ENCODE measurements around the gene DLAT. TPM values are rescaled to one million over a fixed set of nuclear protein-coding genes. Genes with fewer than 3 reads are reported as not detected.
"Not testable (repeated sequence)": the region's sequence is repeated elsewhere in the genome, so short reads cannot be mapped to it uniquely, and the experiment has no call there.

DLAT gene
- total RNA-seq, 2 experiments from 2014 or later: 34.2 to 36.8 TPM

DNA sequence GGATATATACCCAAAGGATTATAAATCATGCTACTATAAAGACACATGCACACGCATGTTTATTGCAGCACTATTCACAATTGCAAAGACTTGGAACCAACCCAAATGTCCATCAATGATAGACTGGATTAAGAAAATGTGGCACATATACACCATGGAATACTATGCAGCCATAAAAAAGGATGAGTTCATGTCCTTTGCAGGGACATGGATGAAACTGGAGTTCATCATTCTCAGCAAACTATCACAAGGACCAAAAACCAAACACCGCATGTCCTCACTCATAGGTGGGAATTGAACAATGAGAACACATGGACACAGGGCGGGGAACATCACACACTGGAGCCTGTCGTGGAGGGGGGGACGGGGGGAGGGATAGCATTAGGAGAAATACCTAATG is 13.8 kb upstream of the DLAT start:
- CTCF ChIA-PET; H3K36me3 Mint-ChIP-seq (ENCODE audit: low read depth); H3K4me3 Mint-ChIP-seq; H3K27ac Mint-ChIP-seq; H3K27me3 Mint-ChIP-seq (ENCODE audit: low read depth); H3K4me1 Mint-ChIP-seq (ENCODE audit: low read depth); DNase-seq; intact Hi-C loops (cut with micrococcal nuclease); H3K9me3 Mint-ChIP-seq: not testable (repeated sequence)

DNA sequence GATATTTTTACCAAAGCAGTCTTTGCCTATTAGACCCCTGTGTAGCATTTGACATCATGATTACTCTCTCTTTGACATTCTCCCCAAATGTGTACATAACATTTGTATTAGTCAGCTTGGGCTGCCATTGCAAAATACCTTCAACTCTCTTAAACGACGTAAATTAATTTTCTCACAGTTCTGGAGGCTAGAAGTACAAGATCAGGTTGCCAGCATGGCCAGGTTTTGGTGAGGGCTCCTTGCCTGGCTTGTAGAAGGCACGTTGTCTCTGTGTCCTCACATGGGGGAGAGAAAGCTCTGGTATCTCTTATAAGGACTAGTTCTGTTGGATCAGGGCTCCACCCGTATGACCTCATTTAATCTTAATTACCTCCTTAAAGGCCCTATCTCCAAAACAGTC is 12.3 kb upstream of the DLAT start:
- CTCF ChIA-PET: no interaction called here
- no peak overlapping the region for H3K4me3 Mint-ChIP-seq
- DNase-seq: no peak

DNA sequence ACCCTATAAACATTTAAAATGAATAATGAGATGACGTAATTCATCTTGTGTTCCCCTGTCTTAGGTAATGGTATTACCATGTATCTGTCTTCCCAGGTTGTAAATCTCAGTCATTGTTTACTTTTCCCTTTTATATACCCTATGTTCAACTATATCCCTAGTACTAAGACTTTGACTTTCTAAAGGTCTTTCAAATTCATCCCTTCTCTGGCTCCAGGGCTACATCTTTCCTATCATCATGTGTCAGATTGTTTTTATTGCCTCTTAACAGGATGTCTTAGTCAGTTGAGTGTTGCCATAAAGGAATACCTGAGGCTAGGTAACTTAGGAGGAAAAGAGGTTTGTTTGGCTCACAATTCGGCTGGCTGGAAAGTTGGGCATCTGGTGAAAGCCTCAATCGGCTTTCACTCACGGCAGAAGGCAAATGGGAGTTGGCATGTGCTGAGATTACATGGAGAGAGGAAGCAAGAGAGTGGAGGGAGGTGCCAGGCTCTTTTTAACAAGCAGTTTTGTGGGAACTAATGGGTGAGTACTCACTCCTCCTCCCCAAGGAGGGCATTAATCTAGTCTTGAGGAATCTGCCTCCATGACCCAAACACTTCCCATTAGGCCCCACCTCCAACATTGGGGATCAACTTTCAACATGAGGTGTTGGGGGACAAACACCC is 11.6 kb upstream of the DLAT start:
- Mint-ChIP-seq H3K9me3 (no peaks in the 10 kb centered on the region), H3K4me3 (no peak overlapping the region), H3K27ac (no peak overlapping the region), H3K4me1 (ENCODE audit: low read depth) (no peaks in the 10 kb centered on the region), H3K27me3 (ENCODE audit: low read depth) (no peaks in the 10 kb centered on the region), H3K36me3 (ENCODE audit: low read depth) (no peaks in the 10 kb centered on the region)
- CTCF ChIA-PET: no interaction called here
- intact Hi-C loops (cut with micrococcal nuclease): no loop called here
- no peak for DNase-seq

More for the DNA sequence above, 12.3 kb upstream of the DLAT start:
- Mint-ChIP-seq H3K4me1 (ENCODE audit: low read depth) (no peaks in the 10 kb centered on the region), H3K27me3 (ENCODE audit: low read depth) (peaks cover 2% of the 10 kb centered on the region), H3K36me3 (ENCODE audit: low read depth) (no peaks in the 10 kb centered on the region), H3K9me3 (no peaks in the 10 kb centered on the region), H3K27ac (no peak overlapping the region)
- intact Hi-C loops (cut with micrococcal nuclease): no loop called here

DNA sequence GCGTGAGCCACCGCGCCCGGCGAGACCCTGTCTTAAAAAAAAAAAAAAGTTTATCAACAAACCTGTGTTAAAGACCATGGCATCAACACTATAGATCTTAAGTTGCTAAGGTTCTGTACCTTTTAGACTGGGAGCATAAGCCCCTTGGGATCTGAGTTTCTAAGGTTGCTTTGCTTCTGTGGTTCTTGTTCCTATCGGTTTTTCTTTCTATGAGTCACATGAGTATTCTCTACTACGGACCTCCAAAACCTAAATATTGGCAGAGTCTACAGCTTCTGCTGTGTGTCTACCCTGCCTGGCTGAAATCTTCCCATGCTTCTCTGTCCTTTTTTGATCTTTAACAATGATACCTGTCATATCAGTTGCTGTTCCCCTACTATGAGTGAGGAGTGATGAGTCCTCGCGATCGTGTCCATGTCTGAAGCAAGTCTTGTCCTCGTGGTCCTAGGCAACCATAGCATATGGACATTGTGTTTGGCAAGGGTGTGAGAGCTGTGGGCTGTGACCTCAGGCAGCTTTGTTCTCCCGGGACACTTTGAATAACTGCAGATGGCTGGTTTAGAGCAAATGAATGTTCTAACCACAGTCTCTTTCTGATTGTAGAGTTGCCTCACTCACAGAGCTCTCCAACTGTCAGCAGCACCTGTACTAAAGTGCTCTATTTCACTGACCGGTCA is 9.0 kb upstream of the DLAT start:
- Mint-ChIP-seq H3K9me3 (no peaks in the 10 kb centered on the region), H3K27ac (no peak overlapping the region), H3K4me3 (no peak overlapping the region), H3K36me3 (ENCODE audit: low read depth) (peaks cover 3% of the 10 kb centered on the region), H3K27me3 (ENCODE audit: low read depth) (no peaks in the 10 kb centered on the region), H3K4me1 (ENCODE audit: low read depth) (no peaks in the 10 kb centered on the region)
- intact Hi-C loops (cut with micrococcal nuclease): no loop called here
- CTCF ChIA-PET: interaction anchor here (0.6 kb wide), 1 partner anchor 93 kb away, joined by 3 read pairs; no protein-coding TSS in a partner anchor
- no peak for DNase-seq

DNA sequence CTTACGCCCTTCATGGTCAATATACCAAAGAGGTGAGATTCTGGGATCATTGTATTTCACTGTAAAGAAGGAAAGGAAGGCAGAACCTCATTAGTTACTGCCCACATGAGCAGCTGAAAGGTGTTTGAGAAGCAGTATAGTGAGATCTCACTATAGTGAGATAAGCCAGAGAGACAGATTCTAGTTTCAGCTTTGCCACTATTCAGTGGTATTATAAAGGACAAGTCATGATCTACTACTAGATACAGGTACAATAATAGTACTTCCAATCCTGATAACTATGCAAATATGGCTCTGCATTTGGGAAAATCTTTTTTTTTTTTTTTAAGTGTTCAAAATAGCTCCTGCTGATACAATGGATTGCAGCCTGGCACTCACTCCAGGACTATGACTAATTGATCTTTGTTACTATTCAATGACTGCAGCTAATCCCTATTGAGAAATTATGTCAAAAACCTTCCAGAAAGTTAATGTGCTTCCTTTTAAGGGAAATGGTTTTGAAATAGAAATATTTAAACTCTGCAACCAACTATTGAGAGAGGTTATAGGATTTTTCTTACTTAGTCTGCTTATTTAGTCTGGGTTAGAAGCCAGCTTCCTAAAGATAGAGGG is 8.3 kb upstream of the DLAT start:
- CTCF ChIA-PET: interaction anchor here (0.6 to 0.9 kb wide), 3 partner anchors 12 to 452 kb away, joined by 3 to 4 read pairs (median 3); no protein-coding TSS in a partner anchor
- H3K36me3 Mint-ChIP-seq (ENCODE audit: low read depth): peaks cover 3% of the 10 kb centered on the region
- intact Hi-C loops (cut with micrococcal nuclease): no loop called here
- no peaks in the 10 kb centered on the region for H3K9me3 Mint-ChIP-seq
- no peak for DNase-seq
- H3K27me3 Mint-ChIP-seq (ENCODE audit: low read depth): no peaks in the 10 kb centered on the region
- no peaks in the 10 kb centered on the region for H3K4me1 Mint-ChIP-seq (ENCODE audit: low read depth)
- no peak overlapping the region for H3K4me3 Mint-ChIP-seq
- no peak overlapping the region for H3K27ac Mint-ChIP-seq

GRCh38 chr11:112017538-112017937 is 7.7 kb upstream of the DLAT start:
- Mint-ChIP-seq H3K9me3 (no peaks in the 10 kb centered on the region), H3K4me1 (ENCODE audit: low read depth) (peaks cover 1% of the 10 kb centered on the region), H3K27ac (no peak overlapping the region), H3K4me3 (no peak overlapping the region), H3K27me3 (ENCODE audit: low read depth) (no peaks in the 10 kb centered on the region), H3K36me3 (ENCODE audit: low read depth) (peaks cover 3% of the 10 kb centered on the region)
- CTCF ChIA-PET: interaction anchor here (0.9 kb wide), 1 partner anchor 13 kb away, joined by 4 read pairs; no protein-coding TSS in a partner anchor
- intact Hi-C loops (cut with micrococcal nuclease): no loop called here
- no peak for DNase-seq

DNA sequence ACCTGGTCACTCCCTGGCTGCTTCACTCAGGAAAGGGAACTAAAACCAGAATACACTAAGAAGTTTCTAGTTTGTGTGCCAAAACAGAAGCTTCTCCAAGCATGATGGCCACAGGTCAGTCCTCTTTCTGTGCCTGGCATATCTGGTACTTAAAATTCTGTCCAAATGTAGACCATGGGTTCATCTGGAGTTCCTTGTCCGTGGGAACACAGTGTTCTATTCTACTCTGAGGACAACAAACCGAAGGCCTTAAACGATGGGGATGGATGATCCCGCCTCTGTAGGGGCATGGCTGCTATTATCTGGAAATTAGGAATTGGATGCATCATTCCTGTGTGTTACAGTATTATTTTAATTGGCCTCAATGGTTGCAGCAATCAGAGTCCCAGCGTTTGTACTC is 6.1 kb upstream of the DLAT start:
- no peak overlapping the region for H3K4me3 Mint-ChIP-seq
- no peaks in the 10 kb centered on the region for H3K9me3 Mint-ChIP-seq
- CTCF ChIA-PET: interaction anchor here (1.0 kb wide), 1 partner anchor 87 kb away, joined by 5 read pairs; no protein-coding TSS in a partner anchor
- H3K36me3 Mint-ChIP-seq (ENCODE audit: low read depth): peaks cover 3% of the 10 kb centered on the region
- H3K4me1 Mint-ChIP-seq (ENCODE audit: low read depth): peaks cover 12% of the 10 kb centered on the region
- no peaks in the 10 kb centered on the region for H3K27me3 Mint-ChIP-seq (ENCODE audit: low read depth)
- no peak overlapping the region for H3K27ac Mint-ChIP-seq
- intact Hi-C loops (cut with micrococcal nuclease): no loop called here
- DNase-seq: no peak

DNA sequence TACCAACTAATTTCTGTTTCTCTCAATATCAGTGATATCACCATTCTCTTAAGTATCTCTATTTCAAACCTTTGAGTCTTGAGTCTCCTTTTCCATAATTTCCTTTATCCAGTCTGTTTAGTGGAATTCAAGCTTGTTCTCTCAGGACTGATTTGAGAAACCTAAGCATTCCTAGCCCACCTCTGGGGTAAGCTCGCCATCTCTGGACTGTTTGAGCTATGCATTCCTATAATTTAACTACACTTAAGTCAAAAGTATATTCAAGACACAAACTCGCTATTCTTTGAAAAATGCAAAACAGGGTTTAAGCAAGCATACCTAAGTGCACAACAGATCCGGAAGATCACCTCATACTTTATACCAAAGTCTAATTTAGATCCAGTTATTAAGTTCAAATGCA is 2.1 kb upstream of the DLAT start:
- H3K4me3 Mint-ChIP-seq: peak overlapping the region; percentile 46
- peaks cover 20% of the 10 kb centered on the region for H3K4me1 Mint-ChIP-seq (ENCODE audit: low read depth)
- intact Hi-C loops (cut with micrococcal nuclease): loop anchor here (10.0 kb wide), 2 partner anchors 258 to 418 kb away; partner anchors contain the start of genes PPP2R1B and SIK2

GRCh38 chr11:112024178-112024772 is 933 bp upstream of the DLAT start:
- peaks cover 27% of the 10 kb centered on the region for H3K4me1 Mint-ChIP-seq (ENCODE audit: low read depth)

More for the DNA sequence above, 2.1 kb upstream of the DLAT start:
- DNase-seq: no peak
- H3K9me3 Mint-ChIP-seq: no peaks in the 10 kb centered on the region
- H3K27me3 Mint-ChIP-seq (ENCODE audit: low read depth): no peaks in the 10 kb centered on the region
- CTCF ChIA-PET: interaction anchor here (1.0 to 1.2 kb wide), 2 partner anchors 58 to 90 kb away, joined by 3 to 4 read pairs; no protein-coding TSS in a partner anchor
- peaks cover 16% of the 10 kb centered on the region for H3K36me3 Mint-ChIP-seq (ENCODE audit: low read depth)
- no peak overlapping the region for H3K27ac Mint-ChIP-seq

DNA sequence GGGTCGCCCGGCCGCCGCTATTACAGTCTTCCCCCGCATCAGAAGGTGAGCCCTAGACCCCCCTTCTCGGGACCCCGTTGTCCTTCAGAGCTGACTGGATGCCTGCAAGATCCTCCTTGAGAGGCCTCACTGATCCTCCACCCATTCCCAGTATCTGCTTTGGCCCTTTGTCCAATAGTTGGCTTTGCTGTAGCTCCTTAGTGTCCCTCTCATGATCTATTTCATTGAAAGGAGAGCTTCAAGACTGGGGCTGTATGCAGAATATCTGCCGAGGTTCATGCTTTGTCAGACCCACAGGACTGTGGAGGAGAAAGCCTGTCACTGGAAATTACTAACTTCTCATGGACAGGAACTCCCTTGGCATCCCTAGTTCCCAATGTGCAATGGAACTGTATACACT is 499 bp downstream of the DLAT start:
- H3K9me3 Mint-ChIP-seq: no peaks in the 10 kb centered on the region
- H3K4me1 Mint-ChIP-seq (ENCODE audit: low read depth): peaks cover 31% of the 10 kb centered on the region
- peaks cover 33% of the 10 kb centered on the region for H3K36me3 Mint-ChIP-seq (ENCODE audit: low read depth)
- intact Hi-C loops (cut with micrococcal nuclease): loop anchor here (1.0 to 10.0 kb wide), 9 partner anchors 31 to 421 kb away; partner anchors contain the start of genes ALG9, CFAP68, FDXACB1 and NKAPD1
- H3K4me3 Mint-ChIP-seq: peak overlapping the region; percentile 100
- CTCF ChIA-PET: interaction anchor here (0.7 to 0.8 kb wide), 2 partner anchors 94 to 255 kb away, joined by 4 to 5 read pairs; no protein-coding TSS in a partner anchor
- peak overlapping the region; percentile 100 for H3K27ac Mint-ChIP-seq
- H3K27me3 Mint-ChIP-seq (ENCODE audit: low read depth): no peaks in the 10 kb centered on the region
- no peak for DNase-seq

More at GRCh38 chr11:112024178-112024772, 933 bp upstream of the DLAT start:
- CTCF ChIA-PET: interaction anchor here (0.7 kb wide), 1 partner anchor 26 kb away, joined by 3 read pairs; no protein-coding TSS in a partner anchor
- Mint-ChIP-seq H3K4me3 (peak overlapping the region; percentile 100), H3K9me3 (no peaks in the 10 kb centered on the region), H3K27ac (peak overlapping the region; percentile 100), H3K36me3 (ENCODE audit: low read depth) (peaks cover 26% of the 10 kb centered on the region), H3K27me3 (ENCODE audit: low read depth) (no peaks in the 10 kb centered on the region)
- intact Hi-C loops (cut with micrococcal nuclease): loop anchor here (1.0 to 10.0 kb wide), 5 partner anchors 33 to 419 kb away; partner anchors contain the start of genes ALG9, PPP2R1B and SIK2
- DNase-seq: peak; percentile 11

DNA sequence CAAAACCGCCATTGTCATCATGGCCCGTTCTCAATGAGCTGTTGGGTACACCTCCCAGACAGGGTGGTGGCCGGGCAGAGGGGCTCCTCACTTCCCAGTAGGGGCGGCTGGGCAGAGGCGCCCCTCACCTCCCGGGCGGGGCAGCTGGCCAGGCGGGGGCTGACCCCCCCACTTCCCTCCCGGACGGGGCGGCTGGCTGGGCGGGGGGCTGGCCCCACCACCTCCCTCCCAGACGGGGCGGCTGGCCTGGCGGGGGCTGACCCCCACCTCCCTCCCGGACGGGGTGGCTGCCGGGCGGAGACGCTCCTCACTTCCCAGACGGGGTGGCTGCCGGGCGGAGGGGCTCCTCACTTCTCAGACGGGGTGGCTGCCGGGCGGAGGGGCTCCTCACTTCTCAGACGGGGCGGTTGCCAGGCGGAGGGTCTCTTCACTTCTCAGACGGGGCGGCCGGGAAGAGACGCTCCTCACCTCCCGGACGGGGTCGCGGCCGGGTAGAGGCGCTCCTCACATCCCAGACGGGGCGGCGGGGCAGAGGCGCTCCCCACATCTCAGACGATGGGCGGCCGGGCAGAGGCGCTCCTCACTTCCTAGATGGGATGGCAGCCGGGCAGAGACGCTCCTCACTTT is 1.7 kb downstream of the DLAT start:
- H3K36me3 Mint-ChIP-seq (ENCODE audit: low read depth): peaks cover 33% of the 10 kb centered on the region
- H3K4me1 Mint-ChIP-seq (ENCODE audit: low read depth): peaks cover 31% of the 10 kb centered on the region
- H3K9me3 Mint-ChIP-seq; H3K27me3 Mint-ChIP-seq (ENCODE audit: low read depth); DNase-seq; CTCF ChIA-PET; H3K4me3 Mint-ChIP-seq; H3K27ac Mint-ChIP-seq: not testable (repeated sequence)
- intact Hi-C loops (cut with micrococcal nuclease): loop anchor here (10.0 kb wide), 2 partner anchors 262 to 422 kb away; partner anchors contain the start of genes PPP2R1B and SIK2
